K562 (cell line): ENCODE measurements around the gene WWOX. TPM values are rescaled to one million over a fixed set of nuclear protein-coding genes. Genes with fewer than 3 reads are reported as not detected.

Experiments used
- ATAC-seq: fragments of 200-7000 bp; cut with Tn5 transposase; 3 replicates; pipeline ENCODE4 v1.9.1; 2020; ENCODE audit warnings: moderate library complexity
- BruUV-seq: library from RNA; stranded (reverse); fragments of 400-500 nt; replicated peaks from 2 replicates; lab custom pipeline; 2021; lab: Mats Ljungman, UMichigan
- CTCF ChIA-PET: fragments of 300-600 bp; formaldehyde crosslinking; extraction: SDS; loops from one replicate; lab custom pipeline; 2021; ENCODE audit warnings: low intra/inter-chr PET ratio; lab: Yijun Ruan, JAX
- POLR2A ChIA-PET: fragments of 300-600, 350-650 bp; sonication (Branson Sonifier 250); formaldehyde crosslinking; extraction: SDS; loops from one replicate; lab custom pipeline; 2021; ENCODE audit warnings: antibody characterized with exemption, inconsistent platforms; lab: Yijun Ruan, JAX
- DNase-seq, 4 experiments: peaks; one replicate each; pipeline versions ENCODE4 v3.0.0 to v3.0.0-alpha.2; 2011 to 2018; ENCODE audit warnings: low spot score in 3 of 4, mixed read lengths in 3 of 4; ENCODE audit errors: extremely low read depth in 1 of 4
- FAIRE-seq: peaks from 2 replicates; lab custom pipeline; 2011; peaks lifted over from hg19 to GRCh38; lab: Jason Lieb, UNC
- H2AFZ ChIP-seq: 2 replicates; pipeline ENCODE4 v1.6.0; 2011; ENCODE audit warnings: low read depth, low read length, control low read depth, inconsistent platforms
- H3K27ac ChIP-seq: fragments of 200-600 bp; 3 replicates; pipeline ENCODE4 v1.8.0; 2011; ENCODE audit warnings: low read depth, mild to moderate bottlenecking, control low read depth, inconsistent platforms, low read length, moderate library complexity, mixed read lengths; ENCODE audit errors: extremely low read depth
- H3K27me3 ChIP-seq, 2 experiments: fragments of 300-600 bp in 1 of 2; 2 replicates in 1 of 2; 3 replicates in 1 of 2; pipeline versions ENCODE4 v1.6.0 to v1.8.0; 2011; ENCODE audit warnings: inconsistent platforms in 2 of 2, low read length in 2 of 2, mild to moderate bottlenecking in 1 of 2, mixed read lengths in 1 of 2, moderate library complexity in 1 of 2; ENCODE audit not compliant: control insufficient read depth in 2 of 2, insufficient read depth in 2 of 2
- H3K36me3 ChIP-seq: fragments of 300-600 bp; 3 replicates; pipeline ENCODE4 v1.8.0; 2011; ENCODE audit warnings: mild to moderate bottlenecking, low read length, inconsistent platforms; ENCODE audit not compliant: control insufficient read depth, insufficient read depth
- H3K4me1 ChIP-seq, 2 experiments: fragments of 200-600 bp in 1 of 2; replicated peaks in 1 of 2; 2 replicates in 1 of 2; 3 replicates in 1 of 2; pipeline versions ENCODE4 v1.5.1 to v1.8.0; 2011; ENCODE audit warnings: inconsistent platforms in 2 of 2, low read length in 2 of 2, mild to moderate bottlenecking in 1 of 2, mixed read lengths in 1 of 2, moderate library complexity in 1 of 2; ENCODE audit not compliant: control insufficient read depth in 2 of 2, insufficient read depth in 2 of 2
- H3K4me2 ChIP-seq: 2 replicates; pipeline ENCODE4 v1.6.1; 2011; ENCODE audit warnings: low read length, control low read depth, inconsistent platforms, mixed read lengths; ENCODE audit not compliant: insufficient read depth
- H3K4me3 ChIP-seq: fragments of 200-600 bp; sonication (generic), shearing (Covaris generic); 2 replicates; pipeline ENCODE4 v1.5.1; 2016; ENCODE audit warnings: control low read depth, inconsistent platforms
- H3K79me2 ChIP-seq: fragments of 200-600 bp; 3 replicates; pipeline ENCODE4 v1.8.0; 2011; ENCODE audit warnings: low read length, inconsistent platforms; ENCODE audit not compliant: control insufficient read depth, insufficient read depth
- H3K9ac ChIP-seq, 2 experiments: 2 replicates each; pipeline versions ENCODE4 v1.6.0 to v1.6.1; 2011; ENCODE audit warnings: low read depth in 2 of 2, low read length in 2 of 2, control low read depth in 1 of 2, inconsistent platforms in 1 of 2, mild to moderate bottlenecking in 1 of 2, mixed read lengths in 1 of 2; ENCODE audit not compliant: insufficient read depth in 1 of 2
- H3K9me1 ChIP-seq: one replicate; pipeline ENCODE4 v1.6.0; 2011; ENCODE audit warnings: inconsistent platforms, mild to moderate bottlenecking, low read length, moderate library complexity; ENCODE audit not compliant: control insufficient read depth, insufficient read depth
- H3K9me3 ChIP-seq: replicated peaks from 2 replicates; pipeline ENCODE4 v1.5.1; 2011; ENCODE audit warnings: low read depth, low read length, inconsistent platforms; ENCODE audit not compliant: control insufficient read depth, insufficient read depth
- H4K20me1 ChIP-seq: replicated peaks from 2 replicates; pipeline ENCODE4 v1.6.1; 2011; ENCODE audit warnings: low read length, inconsistent platforms, mixed read lengths; ENCODE audit not compliant: control insufficient read depth, insufficient read depth
- GTF2A2 ChIP-seq: IDR thresholded peaks from 2 replicates; pipeline ENCODE4 v1.6.1; 2016; ENCODE audit warnings: mild to moderate bottlenecking, missing genetic modification characterization, missing compliant biosample characterization
- NFE2 ChIP-seq: IDR thresholded peaks from 2 replicates; pipeline ENCODE4 v1.6.1; 2014; ENCODE audit warnings: antibody characterized with exemption, low read depth
- POLR2B ChIP-seq: fragments of 450-650 bp; IDR thresholded peaks from 2 replicates; pipeline ENCODE4 v1.6.1; 2018; ENCODE audit warnings: low read depth; ENCODE audit not compliant: partially characterized antibody
- SAFB ChIP-seq: fragments of 200-400 bp; formaldehyde crosslinking; IDR thresholded peaks from 2 replicates; pipeline ENCODE4 v1.6.1; 2017; ENCODE audit warnings: low read depth, low read length, borderline replicate concordance
- SRF ChIP-seq, 2 experiments: fragments of 250-450, 450-650 bp in 1 of 2; sonication (Bioruptor Pico) in 1 of 2; sonication (generic) in 1 of 2; formaldehyde crosslinking; IDR thresholded peaks; 2 replicates each; pipeline versions ENCODE4 v1.5.0 to v1.5.1; 2020 to 2022; ENCODE audit warnings: mild to moderate bottlenecking in 1 of 2, missing genetic modification reagents in 1 of 2
- ZBTB12 ChIP-seq: fragments of 250-450 bp; sonication (Bioruptor Pico); IDR thresholded peaks from 2 replicates; pipeline ENCODE4 v1.4.0; 2020
- WGBS: fragments of 100-300 bp; shearing (Covaris generic); methylation state at CpG from one replicate; pipeline ENCODE4 v1.1.6; 2016; ENCODE audit warnings: low coverage, mixed read lengths; ENCODE audit not compliant: insufficient coverage; ENCODE audit errors: missing lambda C conversion rate; 5-methylcytosine and 5-hydroxymethylcytosine counted together
- in situ Hi-C: fragments of 300-500 bp; cut with MboI; formaldehyde crosslinking; loops from 4 replicates; pipeline ENCODE4 v1.15.0; 2018; ENCODE audit warnings: inconsistent platforms, mixed read lengths
- intact Hi-C: fragments of 100-400 bp; cut with micrococcal nuclease; formaldehyde crosslinking; loops from 2 replicates; pipeline ENCODE4 v1.14.2; 2022
- polyA plus RNA-seq, 8 experiments: library from polyadenylated mRNA; depleted of rRNA in 4 of 8; stranded (reverse) in 5 of 8; unstranded in 3 of 8; fragments of >200 nt; fragmentation: Nextera tagmentation in 2 of 8; fragmentation: Illumina TruSeq in 1 of 8; extraction: Ambion mirVana in 2 of 8; extraction: Trizol in 1 of 8; gene quantifications; 2 replicates each; pipeline versions ENCODE4 v1.2.1 to v1.2.3, GENCODE V29; 2011 to 2014; ENCODE audit warnings: inconsistent platforms in 1 of 8, missing spikeins in 1 of 8
- total RNA-seq, 7 experiments: library from RNA; depleted of rRNA in 6 of 7; stranded (reverse); fragments of >200 nt in 6 of 7; fragmentation: Illumina TruSeq in 2 of 7; extraction: Trizol in 2 of 7; gene quantifications; 2 replicates each; pipeline versions ENCODE4 v1.2.1 to v1.2.3, GENCODE V29; 2011 to 2021; ENCODE audit warnings: low replicate concordance in 1 of 7

WWOX gene
- total and polyA plus RNA-seq, 9 of the 15 experiments (the other 6 are each of a cell fraction or from before 2014, with no cell fraction given): 1.6 to 22.7 (median 8.1) TPM

- TF ChIP-seq ZBTB12 (CRISPR knock-in tag) (no peak), NFE2 (no peak)
- TF ChIP-seq, all 486 proteins: peak for 0
Observed at GRCh38 chr16:78256686-78257375, 157.4 kb downstream of the WWOX start (continued).

- DNase-seq (no peak), ATAC-seq (no peak), FAIRE-seq (no peak)
- in situ Hi-C loops: no loop called here
- H3K9ac ChIP-seq: no peak overlapping the region
- no peaks in the 10 kb centered on the region for H4K20me1 ChIP-seq
- no peaks in the 10 kb centered on the region for H3K36me3 ChIP-seq
- H3K9me3 ChIP-seq: no peaks in the 10 kb centered on the region
- TF ChIP-seq SRF (CRISPR knock-in tag; IDR thresholded peaks at IDR 0.05) (no peak), SAFB (no peak), GTF2A2 (tag) (no peak), POLR2B (no peak)
- H2AFZ ChIP-seq: no peak overlapping the region
- no peaks in the 10 kb centered on the region for H3K4me1 ChIP-seq
- POLR2A ChIA-PET: no interaction called here
- no peaks in the 10 kb centered on the region for H3K79me2 ChIP-seq
- H3K27ac ChIP-seq: no peak overlapping the region
- 13% methylated on average over 8 of the region's 8 CpGs for WGBS
- intact Hi-C loops: no loop called here
- H3K4me3 ChIP-seq: no peak overlapping the region
- no peak overlapping the region for H3K4me2 ChIP-seq
- CTCF ChIA-PET: no interaction called here
- no TSS peak for BruUV-seq
- peaks cover 0 to 9% of the 10 kb centered on the region in 2 experiments; a peak in 4 of 5 replicates for H3K27me3 ChIP-seq
- H3K9me1 ChIP-seq: no peaks in the 10 kb centered on the region
Observed at GRCh38 chr16:78257376-78257728, 157.9 kb downstream of the WWOX start.
